Effector CD4-positive, alpha-beta T cell (primary cell): ENCODE results near the gene SORCS3.

Experiments used
- DNase-seq: peaks from one replicate; pipeline ENCODE4 v3.0.0-alpha.2; 2020

Gene SORCS3

GRCh38 chr10:105026566-105026965 lies 385.5 kb downstream of the SORCS3 start:
- no peak for DNase-seq

GRCh38 chr10:105029286-105029685 lies 388.2 kb downstream of the SORCS3 start:
- DNase-seq: no peak

- DNase-seq: no peak
Measured at GRCh38 chr10:105037022-105037421, 395.9 kb downstream of the SORCS3 start.

GRCh38 chr10:105041956-105042355 lies 400.9 kb downstream of the SORCS3 start:
- DNase-seq: no peak

GRCh38 chr10:105042906-105043552 lies 401.9 kb downstream of the SORCS3 start:
- no peak for DNase-seq

GRCh38 chr10:105044902-105045301 lies 403.8 kb downstream of the SORCS3 start:
- DNase-seq: no peak

- DNase-seq: no peak
Measured at GRCh38 chr10:105056413-105056812, 415.3 kb downstream of the SORCS3 start.

- DNase-seq: no peak
Measured at GRCh38 chr10:105062951-105063350, 421.9 kb downstream of the SORCS3 start.

- DNase-seq: no peak
Measured at GRCh38 chr10:105063796-105064195, 422.7 kb downstream of the SORCS3 start.

GRCh38 chr10:105068497-105068896 lies 427.4 kb downstream of the SORCS3 start:
- DNase-seq: no peak

GRCh38 chr10:105070249-105070648 lies 429.2 kb downstream of the SORCS3 start:
- no peak for DNase-seq

- DNase-seq: no peak
Measured at GRCh38 chr10:105070952-105071351, 429.9 kb downstream of the SORCS3 start.

- DNase-seq: no peak
Measured at GRCh38 chr10:105071980-105072379, 430.9 kb downstream of the SORCS3 start.

- no peak for DNase-seq
Measured at GRCh38 chr10:105073999-105074398, 432.9 kb downstream of the SORCS3 start.

- DNase-seq: no peak
Measured at GRCh38 chr10:105075031-105075430, 433.9 kb downstream of the SORCS3 start.

GRCh38 chr10:105085980-105086379 lies 444.9 kb downstream of the SORCS3 start:
- DNase-seq: no peak

- DNase-seq: no peak
Measured at GRCh38 chr10:105094048-105094447, 453.0 kb downstream of the SORCS3 start.

GRCh38 chr10:105096316-105096715 lies 455.2 kb downstream of the SORCS3 start:
- no peak for DNase-seq

- no peak for DNase-seq
Measured at GRCh38 chr10:105102977-105103376, 461.9 kb downstream of the SORCS3 start.

GRCh38 chr10:105104297-105104696 lies 463.2 kb downstream of the SORCS3 start:
- no peak for DNase-seq

GRCh38 chr10:105109164-105109563 lies 468.1 kb downstream of the SORCS3 start:
- no peak for DNase-seq

- DNase-seq: no peak
Measured at GRCh38 chr10:105112862-105113261, 471.8 kb downstream of the SORCS3 start.

GRCh38 chr10:105113666-105114065 lies 472.6 kb downstream of the SORCS3 start:
- no peak for DNase-seq

GRCh38 chr10:105121743-105122142 lies 480.7 kb downstream of the SORCS3 start:
- no peak for DNase-seq

GRCh38 chr10:105128111-105128510 lies 487.0 kb downstream of the SORCS3 start:
- DNase-seq: no peak
